B cell (primary cell): ENCODE measurements around the gene PTMS. TPM values are rescaled to one million over a fixed set of nuclear protein-coding genes. Genes with fewer than 3 reads are reported as not detected.

Experiments
- ATAC-seq: fragments of 200-7000 bp; cut with Tn5 transposase; one replicate; pipeline ENCODE4 v1.10.0; 2021; ENCODE audit warnings: low read depth, mild to moderate bottlenecking, moderate number of reproducible peaks, moderate library complexity
- CTCF ChIA-PET: fragments of 350-600 bp; sonication (Branson Sonifier 250); formaldehyde crosslinking; loops from one replicate; lab custom pipeline; 2021; ENCODE audit warnings: antibody characterized with exemption, inconsistent platforms; lab: Charles Lee
- POLR2A ChIA-PET: fragments of 350-600 bp; sonication (Branson Sonifier 250); formaldehyde crosslinking; loops from one replicate; lab custom pipeline; 2021; ENCODE audit warnings: antibody characterized with exemption; lab: Charles Lee
- DNase-seq: peaks from one replicate; pipeline ENCODE4 v3.0.0; 2013
- H2AFZ ChIP-seq: 2 replicates; pipeline ENCODE4 v1.6.1; 2012; ENCODE audit warnings: mild to moderate bottlenecking, low read depth, low read length; ENCODE audit not compliant: insufficient read depth, poor library complexity, severe bottlenecking
- H3K27ac ChIP-seq, 2 donors: 1 replicate in 1 of 2; 2 replicates in 1 of 2; pipeline ENCODE4 v1.5.1; 2012 to 2013; ENCODE audit warnings: low read length in 2 of 2, mild to moderate bottlenecking in 2 of 2, moderate library complexity in 1 of 2
- H3K27me3 ChIP-seq, 4 experiments: fragments of 200-600 bp in 1 of 4; sonication (generic) in 1 of 4; replicated peaks in 1 of 4; 1 replicate in 2 of 4; 2 replicates in 2 of 4; pipeline versions ENCODE4 v1.6.1 to v1.7.0; 2013 to 2016; ENCODE audit warnings: low read length in 3 of 4, mild to moderate bottlenecking in 2 of 4, mixed read lengths in 1 of 4, moderate library complexity in 1 of 4; ENCODE audit not compliant: insufficient read depth in 4 of 4, control insufficient read depth in 3 of 4; ENCODE audit errors: control extremely low read depth in 1 of 4
- H3K36me3 ChIP-seq, 2 experiments: replicated peaks in 1 of 2; 1 replicate in 1 of 2; 2 replicates in 1 of 2; pipeline versions ENCODE4 v1.6.1 to v1.7.1; 2013; ENCODE audit warnings: low read length in 1 of 2; ENCODE audit not compliant: insufficient read depth in 2 of 2, control insufficient read depth in 1 of 2; ENCODE audit errors: control extremely low read depth in 1 of 2, extremely low read depth in 1 of 2
- H3K4me1 ChIP-seq, 2 donors: fragments of 200-600 bp in 1 of 2; sonication (generic) in 1 of 2; 1 replicate in 1 of 2; 2 replicates in 1 of 2; pipeline versions ENCODE4 v1.5.1 to v1.6.1; 2013 to 2017; ENCODE audit warnings: low read length in 2 of 2; ENCODE audit not compliant: control insufficient read depth in 2 of 2, insufficient read depth in 2 of 2
- H3K4me2 ChIP-seq: replicated peaks from 2 replicates; pipeline ENCODE3; 2012; ENCODE audit warnings: mild to moderate bottlenecking, low read depth, low read length; ENCODE audit not compliant: poor library complexity, severe bottlenecking
- H3K4me3 ChIP-seq, 5 experiments: fragments of 200-600 bp in 1 of 5; sonication (generic) in 1 of 5; 1 replicate in 3 of 5; 2 replicates in 2 of 5; pipeline versions ENCODE4 v1.5.1 to v1.7.0; 2011 to 2016; ENCODE audit warnings: low read length in 4 of 5, mild to moderate bottlenecking in 4 of 5, low read depth in 2 of 5, control low read depth in 1 of 5, moderate library complexity in 1 of 5; ENCODE audit not compliant: insufficient read depth in 1 of 5; ENCODE audit errors: control extremely low read depth in 1 of 5, extremely low read depth in 1 of 5
- H3K79me2 ChIP-seq: fragments of 200-600 bp; sonication (generic); one replicate; pipeline ENCODE4 v1.6.0; 2016; ENCODE audit warnings: low read length; ENCODE audit not compliant: control insufficient read depth, insufficient read depth
- H3K9ac ChIP-seq: fragments of 200-600 bp; sonication (generic); 2 replicates; pipeline ENCODE4 v1.6.1; 2017; ENCODE audit warnings: mild to moderate bottlenecking, low read length, moderate library complexity
- H3K9me3 ChIP-seq, 3 donors: one replicate each; pipeline versions ENCODE4 v1.6.1 to v1.7.1; 2013; ENCODE audit warnings: low read length in 2 of 3; ENCODE audit not compliant: control insufficient read depth in 2 of 3, insufficient read depth in 1 of 3; ENCODE audit errors: control extremely low read depth in 1 of 3
- H4K20me1 ChIP-seq: 2 replicates; pipeline ENCODE4 v1.6.0; 2012; ENCODE audit warnings: mild to moderate bottlenecking, low read length; ENCODE audit not compliant: insufficient read depth, control insufficient read depth, poor library complexity, severe bottlenecking
- H3K27ac Mint-ChIP-seq: one replicate; pipeline ENCODE4 v1.8.0; 2021; ENCODE audit warnings: mixed read lengths
- H3K27me3 Mint-ChIP-seq: one replicate; pipeline ENCODE4 v1.8.0; 2021; ENCODE audit warnings: mixed read lengths
- H3K4me1 Mint-ChIP-seq: one replicate; pipeline ENCODE4 v1.8.0; 2021; ENCODE audit warnings: mixed read lengths
- H3K4me3 Mint-ChIP-seq: one replicate; pipeline ENCODE4 v1.8.0; 2021; ENCODE audit warnings: mixed read lengths
- H3K9me3 Mint-ChIP-seq: one replicate; pipeline ENCODE4 v1.8.0; 2022; ENCODE audit warnings: mixed read lengths; ENCODE audit not compliant: insufficient read depth
- EZH2 ChIP-seq: IDR thresholded peaks from 2 replicates; pipeline ENCODE4 v1.6.1; 2012; ENCODE audit warnings: borderline replicate concordance, low read depth, mild to moderate bottlenecking, moderate library complexity, low read length; ENCODE audit not compliant: insufficient read depth, poor library complexity, severe bottlenecking
- WGBS: methylation state at CpG from one replicate; pipeline ENCODE4 v1.1.5; 2013; ENCODE audit warnings: missing lambda C conversion rate; ENCODE audit not compliant: insufficient coverage; 5-methylcytosine and 5-hydroxymethylcytosine counted together
- intact Hi-C: fragments of 100-400 bp; cut with micrococcal nuclease; formaldehyde crosslinking; loops from one replicate; pipeline ENCODE4 v1.10.0; 2022
- polyA plus RNA-seq: library from polyadenylated mRNA; depleted of rRNA; stranded (reverse); fragments of >200 nt; gene quantifications from 2 replicates; pipeline ENCODE4 v1.2.3, GENCODE V29; 2012
- total RNA-seq, 2 donors: library from RNA; stranded (reverse); fragments of 120-200 nt in 1 of 2; gene quantifications; 1 replicate in 1 of 2; 2 replicates in 1 of 2; pipeline versions ENCODE4 v1.2.3 to v1.2.4, GENCODE V29; 2013 to 2022
- TF ChIP-seq, protein P1 (sequence below): fragments of 200-600 bp; IDR thresholded peaks from one replicate; pipeline ENCODE4 v1.8.0; 2022; ENCODE audit warnings: antibody characterized with exemption, mild to moderate bottlenecking

The PTMS gene
- total and polyA plus RNA-seq, 2 donors (not counting 1 experiment from before 2014, with no cell fraction given) = 1.0 to 2.1 TPM

DNA sequence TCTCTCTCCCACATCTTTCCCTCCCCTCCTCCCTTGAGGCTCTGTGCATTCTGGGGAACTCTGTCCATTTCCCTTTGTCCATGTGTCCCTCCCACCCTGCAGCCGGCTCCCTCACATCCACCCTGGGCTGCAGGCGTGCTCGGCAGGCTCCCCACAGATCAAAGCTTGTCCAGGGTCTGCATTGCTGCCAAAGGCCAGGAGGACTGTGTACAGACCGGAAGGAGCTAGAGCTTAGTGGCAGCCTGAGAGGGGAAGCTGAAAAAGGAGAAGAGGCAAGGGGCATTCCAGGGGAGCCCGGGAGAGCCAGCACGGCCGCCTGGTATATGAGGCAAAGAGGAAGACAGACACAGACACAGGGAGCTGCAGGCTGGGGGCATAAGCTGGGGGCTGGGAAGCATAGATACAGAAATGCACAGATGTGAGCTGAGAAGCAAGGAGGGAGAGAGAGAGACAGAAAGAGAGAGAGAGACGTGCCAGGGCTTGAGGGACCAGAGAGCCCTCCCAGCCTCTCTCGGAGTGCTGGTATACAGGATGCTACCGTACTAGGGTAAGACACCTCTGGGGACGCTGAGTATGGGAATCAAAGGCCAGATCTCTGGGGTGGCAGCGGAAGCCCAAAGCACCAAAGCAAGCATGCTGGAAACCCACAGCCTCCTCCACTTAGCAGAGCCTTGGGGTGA, 26.5 kb downstream of the PTMS start:
- Mint-ChIP-seq H3K9me3 (no peaks in the 10 kb centered on the region), H3K4me3 (peak overlapping the region; percentile 52), H3K4me1 (peaks cover 13% of the 10 kb centered on the region), H3K27ac (peak overlapping the region; percentile 64), H3K27me3 (peaks cover 40% of the 10 kb centered on the region)
- peak overlapping the region; percentile 53 for H3K4me2 ChIP-seq
- WGBS = 13% methylated on average over 11 of the region's 12 CpGs
- no peaks in the 10 kb centered on the region for H3K36me3 ChIP-seq
- intact Hi-C loops = no loop called here
- peak; percentile 49 for ATAC-seq
- H3K4me3 ChIP-seq = no peak overlapping the region
- peak; percentile 65 for DNase-seq
- POLR2A ChIA-PET = no interaction called here
- CTCF ChIA-PET = interaction anchor here (0.8 to 1.4 kb wide), 3 partner anchors 13 to 157 kb away, joined by 3 to 4 read pairs (median 3); partner anchors contain the start of gene LPAR5
- peaks cover 0 to 42% (median 4%) of the 10 kb centered on the region in 4 experiments for H3K27me3 ChIP-seq
- H3K27ac ChIP-seq = no peak overlapping the region
- TF ChIP-seq, protein P1, sequence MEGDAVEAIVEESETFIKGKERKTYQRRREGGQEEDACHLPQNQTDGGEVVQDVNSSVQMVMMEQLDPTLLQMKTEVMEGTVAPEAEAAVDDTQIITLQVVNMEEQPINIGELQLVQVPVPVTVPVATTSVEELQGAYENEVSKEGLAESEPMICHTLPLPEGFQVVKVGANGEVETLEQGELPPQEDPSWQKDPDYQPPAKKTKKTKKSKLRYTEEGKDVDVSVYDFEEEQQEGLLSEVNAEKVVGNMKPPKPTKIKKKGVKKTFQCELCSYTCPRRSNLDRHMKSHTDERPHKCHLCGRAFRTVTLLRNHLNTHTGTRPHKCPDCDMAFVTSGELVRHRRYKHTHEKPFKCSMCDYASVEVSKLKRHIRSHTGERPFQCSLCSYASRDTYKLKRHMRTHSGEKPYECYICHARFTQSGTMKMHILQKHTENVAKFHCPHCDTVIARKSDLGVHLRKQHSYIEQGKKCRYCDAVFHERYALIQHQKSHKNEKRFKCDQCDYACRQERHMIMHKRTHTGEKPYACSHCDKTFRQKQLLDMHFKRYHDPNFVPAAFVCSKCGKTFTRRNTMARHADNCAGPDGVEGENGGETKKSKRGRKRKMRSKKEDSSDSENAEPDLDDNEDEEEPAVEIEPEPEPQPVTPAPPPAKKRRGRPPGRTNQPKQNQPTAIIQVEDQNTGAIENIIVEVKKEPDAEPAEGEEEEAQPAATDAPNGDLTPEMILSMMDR = no peak
- no peak for TF ChIP-seq EZH2
- H3K9ac ChIP-seq = no peak overlapping the region
- H3K9me3 ChIP-seq = no peaks in the 10 kb centered on the region
- H3K79me2 ChIP-seq = no peaks in the 10 kb centered on the region
- H2AFZ ChIP-seq = peak overlapping the region; percentile 48
- no peaks in the 10 kb centered on the region for H4K20me1 ChIP-seq
- peaks cover 13 to 19% of the 10 kb centered on the region in 2 donors for H3K4me1 ChIP-seq

DNA sequence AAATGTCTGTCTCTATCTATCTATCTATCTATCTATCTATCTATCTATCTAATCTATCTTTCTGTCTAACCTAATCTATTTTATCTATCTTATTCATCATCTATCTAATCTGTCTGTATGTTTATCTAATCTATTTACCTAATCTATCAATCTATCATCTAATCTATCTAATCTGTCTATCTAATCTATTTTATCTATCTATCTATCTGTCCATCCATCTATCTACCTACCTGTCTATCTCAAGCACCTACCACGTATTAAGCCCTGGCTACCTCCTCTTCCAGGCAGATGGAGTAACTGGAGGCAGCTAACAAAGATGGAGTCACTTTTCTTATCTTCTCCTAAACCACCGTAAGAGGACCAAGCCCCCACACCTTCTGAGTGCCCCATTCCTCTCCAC, 28.9 kb downstream of the PTMS start:
- no peak overlapping the region for H3K4me3 Mint-ChIP-seq

More for the DNA sequence above, 28.9 kb downstream of the PTMS start:
- Histone ChIP-seq H4K20me1 (no peaks in the 10 kb centered on the region), H3K79me2 (no peaks in the 10 kb centered on the region), H3K9me3 (no peaks in the 10 kb centered on the region), H3K4me3 (no peak overlapping the region), H3K36me3 (no peaks in the 10 kb centered on the region), H3K27ac (no peak overlapping the region), H3K9ac (no peak overlapping the region), H3K4me2 (no peak overlapping the region), H3K27me3 (peaks cover 0 to 41% (median 4%) of the 10 kb centered on the region in 4 experiments), H3K4me1 (peaks cover 13 to 19% of the 10 kb centered on the region in 2 donors), H2AFZ (no peak overlapping the region)
- ChIA-PET POLR2A (no interaction called here), CTCF (interaction anchor here (0.7 kb wide), 1 partner anchor 285 kb away, joined by 3 read pairs; no protein-coding TSS in a partner anchor)
- TF ChIP-seq EZH2 = no peak
- TF ChIP-seq, protein P1 = no peak
- WGBS = 100% methylated on average over 2 of the region's 2 CpGs
- intact Hi-C loops = no loop called here
- H3K4me1 Mint-ChIP-seq = peaks cover 13% of the 10 kb centered on the region
- H3K9me3 Mint-ChIP-seq = no peaks in the 10 kb centered on the region
- DNase-seq = no peak
- H3K27me3 Mint-ChIP-seq = peaks cover 42% of the 10 kb centered on the region
- H3K27ac Mint-ChIP-seq = no peak overlapping the region
- ATAC-seq = no peak
